Measurements from ENCODE around the gene KIF27.
A peak's percentile ranks its signal among the peaks of the same experiment; 100 is the strongest.
"Not testable (repeated sequence)": the region's sequence is repeated elsewhere in the genome, so short reads cannot be mapped to it uniquely, and the experiment has no call there.

The KIF27 gene

GRCh38 chr9:83933790-83934189 is 12.6 kb upstream of the KIF27 start:
- no peak for DNase-seq (ENCODE audit: low spot score)

- DNase-seq (ENCODE audit: low spot score): no peak
Observed at GRCh38 chr9:83932851-83933250, 11.6 kb upstream of the KIF27 start.

DNA sequence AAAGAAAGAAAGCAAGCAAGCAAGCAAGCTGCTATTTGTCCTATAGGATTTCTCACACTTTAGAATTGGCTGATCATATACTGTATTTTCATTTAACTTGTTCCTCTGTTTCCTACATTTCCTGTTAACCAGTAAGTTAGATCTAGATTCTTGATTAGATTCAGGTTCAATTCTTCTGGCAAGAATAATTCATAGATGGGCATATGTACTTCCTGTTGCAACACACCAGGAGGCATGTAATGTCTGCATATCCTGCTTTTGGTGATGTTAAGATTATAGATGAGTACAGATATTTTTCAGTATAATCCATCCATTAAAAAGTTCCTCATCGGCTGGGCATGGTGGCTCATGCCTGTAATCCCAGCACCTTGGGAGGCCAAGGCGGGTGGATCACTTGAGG is 10.8 kb upstream of the KIF27 start:
- DNase-seq (ENCODE audit: low spot score): no peak

DNA sequence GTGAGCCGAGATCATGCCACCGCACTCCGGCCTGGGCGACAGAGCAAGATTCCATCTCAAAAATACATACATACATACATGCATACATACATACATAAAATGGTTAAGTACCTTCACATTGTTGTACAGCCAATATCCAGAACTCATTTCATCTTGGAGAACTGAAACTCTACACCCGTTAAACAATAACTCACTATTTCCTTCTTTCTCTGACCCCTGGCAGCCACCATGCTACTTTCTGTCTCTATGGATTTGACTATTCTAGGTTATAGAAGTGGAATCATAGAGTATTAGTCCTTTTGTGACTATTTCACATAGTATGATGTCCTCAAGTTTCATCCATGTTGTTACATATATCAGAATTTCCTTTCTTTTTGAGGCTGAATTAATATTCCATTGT is 9.6 kb upstream of the KIF27 start:
- DNase-seq (ENCODE audit: low spot score): no peak

DNA sequence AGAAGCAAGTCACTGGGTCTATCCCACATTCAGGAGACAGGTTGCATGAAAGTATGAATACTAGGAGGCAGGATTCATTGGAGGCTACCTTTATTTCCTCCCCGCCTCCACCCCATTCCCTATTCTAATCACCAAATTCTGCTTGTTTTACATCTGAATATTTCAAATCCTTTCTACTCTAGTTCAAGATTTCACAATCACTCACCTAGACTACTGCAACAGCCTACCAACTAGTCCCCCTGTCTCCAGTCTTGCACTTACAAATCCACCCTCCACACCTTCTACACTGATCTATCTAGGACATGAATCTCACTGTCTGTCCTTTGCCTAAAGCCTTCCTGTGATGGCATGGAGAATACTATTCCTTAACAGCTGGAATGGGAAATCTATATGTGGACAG is 6.4 kb upstream of the KIF27 start:
- DNase-seq (ENCODE audit: low spot score): no peak

- DNase-seq (ENCODE audit: low spot score): peak; percentile 45
Observed at GRCh38 chr9:83920469-83920926, 734 bp downstream of the KIF27 start.

- no peak for DNase-seq (ENCODE audit: low spot score)
Observed at GRCh38 chr9:83919111-83919510, 2.1 kb downstream of the KIF27 start.

DNA sequence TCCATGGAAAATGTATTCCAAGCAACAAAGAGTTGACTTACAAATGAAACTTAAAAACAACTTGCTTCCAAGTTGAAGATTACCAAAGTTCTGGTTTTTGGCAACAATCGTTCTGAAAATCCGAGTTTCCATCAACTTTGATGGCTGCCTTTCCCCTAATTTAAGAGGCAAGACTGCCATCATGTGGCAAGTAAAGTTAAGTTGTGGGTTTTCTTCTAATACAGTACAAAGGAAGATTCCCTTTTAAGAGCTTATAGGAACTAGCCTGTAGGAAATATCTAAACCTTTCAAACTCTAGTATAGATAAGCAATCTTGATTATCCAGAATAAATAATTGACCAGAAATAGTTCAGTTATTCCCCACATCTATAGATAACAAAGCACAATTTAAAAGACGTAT is 9.0 kb downstream of the KIF27 start:
- not testable (repeated sequence) for DNase-seq (ENCODE audit: low spot score)

DNA sequence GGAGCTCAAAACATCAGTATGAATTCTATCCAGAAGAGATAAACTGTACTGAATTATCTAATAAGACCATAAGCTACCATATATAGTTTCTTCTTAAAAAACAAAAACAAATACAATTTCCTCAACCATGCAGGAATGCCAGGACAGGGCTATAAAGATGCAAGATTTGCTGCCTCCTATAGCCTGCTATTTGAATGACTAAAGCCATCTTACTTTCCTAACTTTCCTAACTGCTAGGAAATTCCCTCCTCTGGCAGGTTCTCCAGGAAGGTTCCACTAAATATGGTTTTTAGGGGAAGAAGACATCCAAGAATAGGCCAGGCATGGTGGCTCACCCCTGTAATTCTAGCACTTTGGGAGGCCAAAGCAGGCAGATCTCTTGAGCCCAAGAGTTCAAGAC is 15.1 kb downstream of the KIF27 start:
- no peak for DNase-seq (ENCODE audit: low spot score)

DNA sequence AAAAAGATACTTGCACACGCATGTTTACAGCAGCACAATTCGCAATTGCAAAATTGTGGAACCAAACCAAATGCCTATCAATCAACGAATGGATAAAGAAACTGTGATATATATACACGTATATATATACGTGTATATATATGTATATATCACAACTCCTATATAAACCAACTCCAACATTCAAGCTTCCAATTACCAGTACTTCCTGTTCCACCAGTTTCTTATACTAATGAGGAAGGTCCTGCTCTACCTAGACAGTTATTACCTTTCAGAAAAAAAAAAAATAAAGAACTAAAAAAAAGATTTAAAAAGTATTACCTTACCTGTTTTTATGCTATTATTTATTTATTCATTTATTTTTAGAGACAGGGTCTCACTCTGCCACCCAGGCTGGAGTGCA is 20.6 kb downstream of the KIF27 start:
- DNase-seq (ENCODE audit: low spot score): not testable (repeated sequence)

DNA sequence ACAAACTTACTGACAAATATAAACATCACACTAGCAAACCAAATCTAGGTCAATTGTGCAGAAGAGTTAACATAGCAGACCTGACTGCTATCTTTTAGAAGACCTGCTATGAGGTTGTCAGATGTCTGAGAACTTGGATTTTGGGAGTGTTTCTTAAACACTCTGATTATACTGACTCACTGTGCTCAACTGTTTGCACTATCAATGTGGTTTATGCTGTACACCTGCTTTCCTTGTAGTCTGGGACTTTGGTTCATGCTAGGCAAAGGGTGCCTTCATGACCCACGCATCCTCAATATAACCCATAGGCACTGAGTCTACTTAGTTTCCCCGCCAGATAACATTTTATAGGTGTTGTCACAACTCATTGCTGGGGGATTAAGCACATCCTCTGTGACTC is 26.9 kb downstream of the KIF27 start:
- DNase-seq (ENCODE audit: low spot score): not testable (repeated sequence)

GRCh38 chr9:83886498-83886897 is 34.7 kb downstream of the KIF27 start:
- not testable (repeated sequence) for DNase-seq (ENCODE audit: low spot score)

- DNase-seq (ENCODE audit: low spot score): not testable (repeated sequence)
Observed at GRCh38 chr9:83885559-83886240, 35.5 kb downstream of the KIF27 start.

GRCh38 chr9:83881687-83882408 is 39.4 kb downstream of the KIF27 start:
- DNase-seq (ENCODE audit: low spot score): not testable (repeated sequence)

DNA sequence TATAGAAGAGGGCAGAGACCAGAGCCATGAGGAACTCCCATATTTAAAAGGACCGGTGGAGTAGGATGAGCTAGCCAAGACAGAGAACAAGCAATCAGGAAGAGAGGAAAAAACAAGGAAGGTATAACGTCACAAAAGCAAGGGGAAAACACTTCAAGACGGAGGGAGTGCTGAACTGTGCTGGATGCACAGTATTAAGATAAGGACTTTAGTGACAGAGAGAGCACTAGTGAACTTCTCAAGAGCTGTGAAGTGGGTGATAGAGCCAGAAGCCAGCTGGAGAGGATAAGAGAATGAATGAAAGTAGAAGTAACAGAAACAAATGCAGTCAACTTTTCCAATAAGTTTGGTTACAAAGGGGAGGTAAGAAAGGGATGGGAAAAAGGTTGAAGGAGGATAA is 45.7 kb downstream of the KIF27 start:
- DNase-seq (ENCODE audit: low spot score): not testable (repeated sequence)

DNA sequence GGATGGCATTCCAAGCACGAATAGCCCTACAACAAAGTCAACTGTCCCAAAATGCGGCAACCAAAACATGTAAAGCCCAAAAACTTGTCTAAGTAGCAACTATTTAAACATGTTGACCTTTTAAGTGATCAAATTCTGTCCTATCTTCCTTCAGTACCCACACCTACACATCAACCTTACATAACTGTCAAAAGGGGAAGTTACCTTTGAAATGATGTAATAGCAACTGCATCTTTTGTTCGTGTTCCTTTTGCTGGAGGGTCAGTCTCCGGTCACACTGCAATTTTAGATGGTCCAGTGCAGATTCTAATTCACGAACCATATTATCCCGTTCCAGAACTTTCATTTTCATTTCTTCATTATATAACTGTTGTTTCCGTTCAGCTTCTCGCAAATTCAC is 71.3 kb downstream of the KIF27 start:
- DNase-seq (ENCODE audit: low spot score): not testable (repeated sequence)

DNA sequence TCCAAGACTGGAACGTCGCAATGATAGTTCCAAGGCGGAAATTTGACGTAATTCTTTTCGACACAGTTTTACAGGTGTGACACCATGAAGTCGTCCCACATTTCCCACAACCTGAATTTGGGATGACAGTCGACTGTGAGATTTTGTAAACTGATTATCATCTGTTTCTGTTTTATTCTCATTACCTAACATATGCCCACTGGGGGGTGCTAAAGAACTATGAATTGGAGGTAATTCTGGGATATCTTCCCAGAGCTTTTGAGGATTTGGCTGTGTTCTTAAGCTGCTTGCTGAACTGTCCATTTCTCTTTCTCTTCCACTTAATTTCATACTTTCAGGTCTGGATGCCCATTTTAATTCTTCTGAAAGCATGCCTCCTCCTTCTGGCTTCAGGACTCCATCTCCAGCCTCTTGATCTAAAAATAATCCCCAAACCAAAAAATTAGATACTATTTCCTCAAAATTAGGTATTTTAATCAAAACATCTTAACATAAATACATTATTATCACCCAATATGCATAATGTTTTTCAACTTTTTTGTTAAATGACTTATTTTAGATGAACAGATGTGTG is 84.1 kb downstream of the KIF27 start:
- not testable (repeated sequence) for DNase-seq (ENCODE audit: low spot score)

DNA sequence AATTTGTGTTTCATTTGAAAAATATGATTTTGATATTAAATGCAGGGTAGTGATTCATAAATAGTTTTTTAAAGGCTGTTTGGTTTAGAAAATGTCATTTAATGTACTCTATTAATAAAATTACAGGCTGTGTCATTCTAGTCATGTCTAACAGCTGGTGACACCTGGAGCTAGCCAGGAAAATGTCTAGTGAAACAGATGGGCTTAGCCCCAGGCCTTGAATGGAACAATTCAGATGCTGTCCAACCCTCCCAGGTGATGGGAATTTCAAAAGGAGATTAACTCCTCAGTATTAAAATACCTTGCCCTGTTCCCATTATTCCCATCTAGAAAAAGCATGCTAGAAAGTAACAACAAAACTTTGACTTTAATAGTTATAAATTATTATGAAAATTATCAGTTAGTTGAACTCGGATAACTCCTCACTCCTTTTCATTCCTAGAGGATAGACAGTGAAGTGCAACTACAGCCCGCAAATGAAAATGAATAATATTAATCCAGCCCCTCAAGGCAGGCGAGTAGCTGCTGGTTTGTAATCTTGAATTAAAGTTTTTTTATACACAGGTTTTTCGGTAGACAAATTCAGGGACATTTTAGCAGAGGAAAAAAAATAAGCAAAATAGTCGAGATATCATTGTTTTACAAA is 90.7 kb downstream of the KIF27 start:
- not testable (repeated sequence) for DNase-seq (ENCODE audit: low spot score)

DNA sequence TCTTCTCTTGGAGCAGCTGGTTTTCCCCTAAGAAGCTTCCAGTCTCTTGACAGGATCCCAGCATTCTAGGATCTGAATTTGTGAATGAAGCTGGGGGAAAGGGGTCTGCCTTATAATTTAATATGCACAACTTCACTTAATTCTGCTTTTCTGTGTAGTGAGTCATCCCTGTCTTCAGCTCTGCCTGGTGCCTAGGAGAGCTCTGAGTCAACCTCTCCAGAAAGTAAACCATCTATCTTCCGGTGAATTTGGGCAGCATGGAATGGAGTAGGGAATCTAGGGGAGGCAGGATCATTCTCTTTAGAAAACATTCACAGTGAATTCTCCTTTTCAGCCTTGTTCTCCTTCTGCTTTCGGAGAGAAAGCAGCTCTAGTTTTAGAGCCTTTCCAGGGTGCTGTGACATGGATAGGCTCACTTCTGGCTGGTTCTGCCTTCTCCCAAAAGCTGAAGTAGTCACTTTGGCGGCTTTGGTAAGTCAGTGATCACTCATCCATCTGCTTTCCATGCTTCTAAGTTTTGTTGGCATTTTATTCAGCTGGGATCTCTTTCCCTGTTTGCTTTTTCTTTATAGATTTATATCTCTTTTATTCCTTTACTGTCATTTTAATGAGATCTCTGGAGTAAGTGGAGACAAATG is 96.1 kb downstream of the KIF27 start:
- not testable (repeated sequence) for DNase-seq (ENCODE audit: low spot score)

- DNase-seq (ENCODE audit: low spot score): peak; percentile 65
Observed at GRCh38 chr9:83817356-83818278, 103.6 kb downstream of the KIF27 start, which contains the start of gene GKAP1. TSS of gene GKAP1 (minus strand) at chr9:83817769. CDS start at chr9:83806517, 11,252 bp downstream.

DNA sequence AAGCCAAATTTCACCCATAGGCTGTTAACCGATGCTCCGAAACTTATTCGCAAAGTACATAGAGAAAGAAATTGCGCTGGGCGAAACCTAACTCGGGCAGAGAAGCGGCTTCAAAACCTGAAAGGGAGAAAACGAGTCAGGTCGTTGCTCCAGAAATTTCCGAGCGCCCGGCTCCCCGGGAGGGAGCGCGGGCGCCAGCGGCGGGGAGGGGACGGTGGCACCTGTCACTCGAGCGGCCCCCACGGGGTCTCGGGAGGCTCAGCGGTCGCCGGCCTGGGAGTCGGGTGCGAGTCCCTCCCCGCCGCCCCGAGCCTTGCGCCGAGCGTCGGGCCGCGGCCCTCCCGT is 104.2 kb downstream of the KIF27 start:
- peak; percentile 12 for DNase-seq (ENCODE audit: low spot score)
